ENCODE data around the gene MAP3K10. TPM values are rescaled to one million over a fixed set of nuclear protein-coding genes. Genes with fewer than 3 reads are reported as not detected.

MAP3K10 gene
- total and polyA plus RNA-seq, 7 donors: 10.7 to 35.1 (median 19.1) TPM

- no peaks in the 10 kb centered on the region for H3K9me3 ChIP-seq
- ATAC-seq (no peak), DNase-seq (no peak)
- intact Hi-C loops (cut with DNase I): no loop called here
- peaks cover 0 to 33% (median 8%) of the 10 kb centered on the region in 3 donors for H3K27me3 ChIP-seq (ENCODE audit: insufficient read depth in 3 of 3, low read length in 2 of 3)
- no peak overlapping the region for H3K27ac ChIP-seq
- H3K4me1 ChIP-seq: peaks cover 9% of the 10 kb centered on the region
- H3K4me3 ChIP-seq: no peak overlapping the region
- H3K36me3 ChIP-seq (ENCODE audit: insufficient read depth in 1 of 2, low read depth in 1 of 2): peaks cover 0 to 30% of the 10 kb centered on the region in 2 donors
- WGBS, 3 donors: 87 to 91% (median 88%) methylated on average over 21 to 22 of the region's 22 CpGs
- no peak for TF ChIP-seq CTCF (IDR thresholded peaks at IDR 0.05)
Observed at GRCh38 chr19:40214936-40215335, 23.7 kb downstream of the MAP3K10 start.

- Histone ChIP-seq H3K36me3 (ENCODE audit: insufficient read depth in 1 of 2, low read depth in 1 of 2) (peaks cover 0 to 17% of the 10 kb centered on the region in 2 donors), H3K4me3 (no peak overlapping the region), H3K27ac (no peak overlapping the region), H3K4me1 (peaks cover 9% of the 10 kb centered on the region), H3K9me3 (no peaks in the 10 kb centered on the region), H3K27me3 (ENCODE audit: insufficient read depth in 3 of 3, low read length in 2 of 3) (peaks cover 0 to 42% (median 8%) of the 10 kb centered on the region in 3 donors)
- DNase-seq: no peak
- 15 to 25% (median 22%) methylated on average over 23 of the region's 23 CpGs for WGBS, 3 donors
- intact Hi-C loops (cut with DNase I): no loop called here
- TF ChIP-seq CTCF (IDR thresholded peaks at IDR 0.05): no peak
- ATAC-seq: peak in 1 of 4 donors; percentile 11
Observed at GRCh38 chr19:40216013-40216776, 25.0 kb downstream of the MAP3K10 start.

- Histone ChIP-seq H3K27me3 (ENCODE audit: insufficient read depth in 3 of 3, low read length in 2 of 3) (peaks cover 0 to 44% (median 8%) of the 10 kb centered on the region in 3 donors), H3K9me3 (no peaks in the 10 kb centered on the region), H3K4me1 (peaks cover 9% of the 10 kb centered on the region), H3K36me3 (ENCODE audit: insufficient read depth in 1 of 2, low read depth in 1 of 2) (peaks cover 0 to 12% of the 10 kb centered on the region in 2 donors), H3K4me3 (no peak overlapping the region), H3K27ac (no peak overlapping the region)
- no peak for TF ChIP-seq CTCF (IDR thresholded peaks at IDR 0.05)
- ATAC-seq (peak in 2 of 4 donors; percentile 4 to 12), DNase-seq (no peak)
- WGBS, 3 donors: 21 to 27% (median 22%) methylated on average over 8 to 9 of the region's 9 CpGs
- intact Hi-C loops (cut with DNase I): no loop called here
Observed at GRCh38 chr19:40216777-40217026, 25.5 kb downstream of the MAP3K10 start.

GRCh38 chr19:40217027-40217810, 26.0 kb downstream of the MAP3K10 start:
- peaks cover 9% of the 10 kb centered on the region for H3K4me1 ChIP-seq
- peaks cover 0 to 7% of the 10 kb centered on the region in 2 donors for H3K36me3 ChIP-seq (ENCODE audit: insufficient read depth in 1 of 2, low read depth in 1 of 2)
- peak; percentile 35 to 67 (median 42) for ATAC-seq
- peak overlapping the region; percentile 34 for H3K4me3 ChIP-seq
- no peaks in the 10 kb centered on the region for H3K9me3 ChIP-seq
- H3K27me3 ChIP-seq (ENCODE audit: insufficient read depth in 3 of 3, low read length in 2 of 3): peaks cover 0 to 44% (median 8%) of the 10 kb centered on the region in 3 donors
- H3K27ac ChIP-seq: no peak overlapping the region
- intact Hi-C loops (cut with DNase I): no loop called here
- DNase-seq: peak; percentile 41 to 74
- TF ChIP-seq CTCF (IDR thresholded peaks at IDR 0.05): peak; percentile 50
- WGBS, 3 donors: 6 to 7% (median 6%) methylated on average over 41 to 54 of the region's 54 CpGs

All from psoas muscle (tissue), 8 donors.